A549 (cell line): ENCODE results near the gene STRN.

ENCODE experiments used
- CTCF ChIP-seq: fragments of >200 bp; sonication (Bioruptor Twin); formaldehyde crosslinking; IDR thresholded peaks from 3 replicates; pipeline ENCODE4 v1.5.1; 2016
- EP300 ChIP-seq, 2 experiments: fragments of >200 bp; sonication (Bioruptor Twin); formaldehyde crosslinking; IDR thresholded peaks; 2 replicates in 1 of 2; 3 replicates in 1 of 2; pipeline ENCODE4 v1.6.1; 2016 to 2017
- ESRRA ChIP-seq: fragments of 150-350 bp; IDR thresholded peaks from 2 replicates; pipeline ENCODE4 v1.6.1; 2014; ENCODE audit warnings: mild to moderate bottlenecking, low read length, borderline replicate concordance
- FOSL2 ChIP-seq, 2 experiments: fragments of 450-650 bp in 1 of 2; fragments of >200 bp in 1 of 2; sonication (Bioruptor Twin) in 1 of 2; formaldehyde crosslinking; IDR thresholded peaks; 2 replicates each; pipeline versions ENCODE4 v1.5.0 to v1.6.1; 2016 to 2020; ENCODE audit warnings: mild to moderate bottlenecking in 1 of 2, moderate library complexity in 1 of 2
- MAFK ChIP-seq: fragments of 450-650 bp; IDR thresholded peaks from 2 replicates; pipeline ENCODE4 v1.6.1; 2014; ENCODE audit not compliant: partially characterized antibody
- PBX3 ChIP-seq: IDR thresholded peaks from 2 replicates; pipeline ENCODE4 v1.6.1; 2012
- RCOR1 ChIP-seq: fragments of 150-350 bp; IDR thresholded peaks from 2 replicates; pipeline ENCODE4 v1.6.1; 2014; ENCODE audit warnings: antibody characterized with exemption, low read length, low read depth
- SMC3 ChIP-seq: fragments of >200 bp; sonication (Bioruptor Twin); formaldehyde crosslinking; IDR thresholded peaks from 3 replicates; pipeline ENCODE4 v1.6.1; 2018; ENCODE audit warnings: inconsistent platforms
- SREBF2 ChIP-seq: fragments of 450-650 bp; IDR thresholded peaks from 2 replicates; pipeline ENCODE4 v1.6.1; 2014; ENCODE audit warnings: mild to moderate bottlenecking, moderate library complexity

GRCh38 chr2:37005118-37005868, 39.0 kb upstream of the STRN start:
- TF ChIP-seq RCOR1: no peak
- TF ChIP-seq SMC3: peak; percentile 41; the same call in 2 of the 3 replicates
- TF ChIP-seq SREBF2: no peak
- no peak for TF ChIP-seq PBX3
- TF ChIP-seq CTCF: peak; percentile 43
- no peak for TF ChIP-seq MAFK
- no peak for TF ChIP-seq EP300 (IDR thresholded peaks at IDR 0.05)
- TF ChIP-seq FOSL2 (IDR thresholded peaks at IDR 0.05): no peak
- TF ChIP-seq FOSL2 (CRISPR knock-in tag; IDR thresholded peaks at IDR 0.05): no peak
- TF ChIP-seq ESRRA: no peak
